Ovary (tissue), 9 donors: Measurements from ENCODE around the gene PPP6R1. TPM values are rescaled to one million over a fixed set of nuclear protein-coding genes. Genes with fewer than 3 reads are reported as not detected.

Source experiments
- DNase-seq, 5 donors: peaks; one replicate each; pipeline ENCODE4 v3.0.0-alpha.2; 2019 to 2020
- H3K27ac ChIP-seq, 2 donors: fragments of 200-600 bp; one replicate each; pipeline versions ENCODE4 v1.5.1 to v1.8.0; 2019 to 2022
- H3K27me3 ChIP-seq: fragments of 200-600 bp; one replicate; pipeline ENCODE4 v1.8.0; 2022
- H3K36me3 ChIP-seq: fragments of 200-600 bp; sonication (generic); one replicate; pipeline ENCODE4 v1.5.1; 2019
- H3K4me1 ChIP-seq: one replicate; pipeline ENCODE4 v1.8.1; 2013; ENCODE audit warnings: mild to moderate bottlenecking, moderate library complexity; ENCODE audit not compliant: insufficient read depth
- H3K4me3 ChIP-seq: fragments of 200-600 bp; sonication (generic); one replicate; pipeline ENCODE4 v1.5.1; 2017
- H3K9me3 ChIP-seq, 2 donors: fragments of 200-600 bp in 1 of 2; sonication (generic) in 1 of 2; one replicate each; pipeline versions ENCODE4 v1.5.1 to v1.8.1; 2013 to 2019; ENCODE audit warnings: mild to moderate bottlenecking in 1 of 2, moderate library complexity in 1 of 2
- EP300 ChIP-seq: sonication (generic); formaldehyde crosslinking; IDR thresholded peaks from one replicate; pipeline ENCODE4 v1.6.1; 2017; ENCODE audit warnings: antibody characterized with exemption
- POLR2A ChIP-seq: fragments of 450-650 bp; IDR thresholded peaks from one replicate; pipeline ENCODE4 v1.6.1; 2017; ENCODE audit warnings: antibody characterized with exemption, mild to moderate bottlenecking, moderate library complexity
- WGBS, 3 donors: extraction: QIAGEN DNeasy Blood & Tissue Kit in 1 of 3; methylation state at CpG; one replicate each; pipeline versions ENCODE4 v1.1.5 to v1.1.7; 2013 to 2017; 5-methylcytosine and 5-hydroxymethylcytosine counted together
- intact Hi-C, 4 donors: fragments of 100-400 bp; cut with DNase I; formaldehyde crosslinking; loops; one replicate each; pipeline versions ENCODE4 v1.11.0 to v1.15.1; 2022 to 2023
- polyA plus RNA-seq, 2 donors: library from polyadenylated mRNA; stranded (reverse); fragments of 200-250 nt in 1 of 2; fragments of 350-450 nt in 1 of 2; fragmentation: Illumina TruSeq in 1 of 2; extraction: RNeasy Lipid Tissue Mini Kit (QIAGEN cat#74804) in 1 of 2; gene quantifications; one replicate each; pipeline ENCODE4 v1.2.3, GENCODE V29; 2013 to 2014
- total RNA-seq, 7 donors: library from RNA; depleted of rRNA in 2 of 7; stranded (reverse); fragments of >200 nt in 2 of 7; fragmentation: NEBNext Ultra II Directional in 3 of 7; extraction: Animal tissue kit (Norgen Biotek cat#: 25700) in 3 of 7; gene quantifications; one replicate each; pipeline versions ENCODE4 v1.1.0 to v1.2.4, GENCODE V29; 2016 to 2023
- TF ChIP-seq, protein P1 (sequence below), 3 donors: fragments of 450-650 bp in 2 of 3; fragments of 200-600 bp in 1 of 3; IDR thresholded peaks; one replicate each; pipeline versions ENCODE4 v1.5.1 to v1.8.0; 2016 to 2022; ENCODE audit warnings: antibody characterized with exemption in 3 of 3, mild to moderate bottlenecking in 1 of 3
- donor health status: DM: no; HTN: no; CAD: no; lungs with moderate emphysema.
- donor health status: DM: no; HTN: no; CAD: no.
- donor health status: Bipolar disorder and iron deficiency.
- donor health status: DM: yes; HTN: yes; CAD: no.
- donor health status: DM: no; HTN: no; CAD: no.
- donor health status: DM: yes; HTN: yes; CAD: no.

The PPP6R1 gene
- total and polyA plus RNA-seq, 9 donors: 14.1 to 52.2 (median 42.9) TPM

DNA sequence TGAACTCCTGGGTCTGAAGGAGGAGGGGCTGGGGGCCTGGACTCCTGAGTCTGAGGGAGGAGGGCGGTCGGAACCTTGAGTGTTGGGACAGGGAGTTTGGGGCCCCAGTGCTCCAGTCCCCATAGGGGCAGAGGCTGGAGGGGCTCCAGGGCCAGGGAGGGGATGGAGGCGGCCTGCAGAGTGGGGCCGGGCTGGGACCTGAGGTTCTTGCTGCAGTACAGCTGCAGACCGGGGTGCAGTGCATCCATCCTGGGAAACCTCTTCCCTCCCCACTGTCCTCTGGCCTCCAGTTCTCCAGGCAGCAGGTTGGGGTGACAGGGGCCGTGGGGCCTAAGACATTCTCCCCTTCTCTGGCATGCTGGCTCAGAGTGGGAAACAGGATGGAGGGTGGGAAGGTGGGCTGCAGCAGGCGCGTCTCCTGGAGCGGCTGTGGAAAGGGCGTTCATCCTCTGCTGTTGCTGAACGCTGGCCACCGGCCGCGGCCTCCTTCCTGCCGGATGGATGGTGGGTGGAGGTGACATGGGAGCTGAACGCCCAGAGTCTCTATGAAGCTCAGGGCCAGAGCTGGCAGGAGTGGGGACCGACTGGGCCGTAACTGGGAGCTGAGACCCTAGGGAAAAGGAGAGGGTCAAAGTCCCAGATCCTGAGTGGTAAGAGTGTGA lies 26.5 kb upstream of the PPP6R1 start:
- no peaks in the 10 kb centered on the region for H3K9me3 ChIP-seq
- no peak for DNase-seq
- peaks cover 2% of the 10 kb centered on the region for H3K4me1 ChIP-seq
- WGBS, 3 donors: 30 to 37% (median 33%) methylated on average over 18 of the region's 18 CpGs
- H3K27me3 ChIP-seq: no peaks in the 10 kb centered on the region
- no peak overlapping the region for H3K27ac ChIP-seq
- intact Hi-C loops: loop anchor here in 3 of 4 donors (5.0 to 10.0 kb wide), 4 partner anchors 89 to 219 kb away; partner anchors contain the start of genes IL11 (in 1 of the 3), RPL28 (in 1 of the 3) and TMEM190 (in 1 of the 3)
- no peaks in the 10 kb centered on the region for H3K36me3 ChIP-seq
- TF ChIP-seq POLR2A: no peak
- TF ChIP-seq EP300: no peak
- TF ChIP-seq, protein P1, sequence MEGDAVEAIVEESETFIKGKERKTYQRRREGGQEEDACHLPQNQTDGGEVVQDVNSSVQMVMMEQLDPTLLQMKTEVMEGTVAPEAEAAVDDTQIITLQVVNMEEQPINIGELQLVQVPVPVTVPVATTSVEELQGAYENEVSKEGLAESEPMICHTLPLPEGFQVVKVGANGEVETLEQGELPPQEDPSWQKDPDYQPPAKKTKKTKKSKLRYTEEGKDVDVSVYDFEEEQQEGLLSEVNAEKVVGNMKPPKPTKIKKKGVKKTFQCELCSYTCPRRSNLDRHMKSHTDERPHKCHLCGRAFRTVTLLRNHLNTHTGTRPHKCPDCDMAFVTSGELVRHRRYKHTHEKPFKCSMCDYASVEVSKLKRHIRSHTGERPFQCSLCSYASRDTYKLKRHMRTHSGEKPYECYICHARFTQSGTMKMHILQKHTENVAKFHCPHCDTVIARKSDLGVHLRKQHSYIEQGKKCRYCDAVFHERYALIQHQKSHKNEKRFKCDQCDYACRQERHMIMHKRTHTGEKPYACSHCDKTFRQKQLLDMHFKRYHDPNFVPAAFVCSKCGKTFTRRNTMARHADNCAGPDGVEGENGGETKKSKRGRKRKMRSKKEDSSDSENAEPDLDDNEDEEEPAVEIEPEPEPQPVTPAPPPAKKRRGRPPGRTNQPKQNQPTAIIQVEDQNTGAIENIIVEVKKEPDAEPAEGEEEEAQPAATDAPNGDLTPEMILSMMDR (IDR thresholded peaks at IDR 0.05): no peak
- H3K4me3 ChIP-seq: no peak overlapping the region

DNA sequence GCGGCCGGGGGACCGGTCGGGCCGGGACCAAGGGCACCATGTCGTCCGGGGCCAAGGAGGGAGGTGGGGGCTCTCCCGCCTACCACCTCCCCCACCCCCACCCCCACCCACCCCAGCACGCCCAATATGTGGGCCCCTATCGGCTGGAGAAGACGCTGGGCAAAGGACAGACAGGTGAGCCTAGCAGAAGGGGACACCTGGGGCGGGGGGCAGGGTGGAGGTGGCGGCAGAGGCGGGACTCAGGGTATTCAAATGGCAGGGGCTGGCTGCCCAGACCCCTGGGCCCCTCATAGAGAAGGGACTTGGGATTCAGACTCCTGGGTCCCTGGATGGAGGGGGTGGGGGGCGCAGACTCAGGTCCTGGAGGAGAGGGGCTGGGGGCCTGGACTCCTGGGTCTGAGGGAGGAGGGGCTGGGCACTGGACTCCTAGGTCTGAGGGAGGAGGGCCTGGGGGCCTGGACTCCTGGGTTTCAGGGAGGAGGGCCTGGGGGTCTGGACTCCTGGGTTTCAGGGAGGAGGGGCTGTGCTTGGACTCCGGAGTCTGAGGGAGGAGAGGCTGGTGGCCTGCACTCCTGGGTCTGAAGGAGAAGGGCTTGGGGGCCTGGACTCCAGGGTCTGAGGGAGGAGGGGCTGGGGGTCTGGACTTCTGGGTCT lies 25.7 kb upstream of the PPP6R1 start:
- intact Hi-C loops: loop anchor here in 3 of 4 donors (5.0 to 10.0 kb wide), 4 partner anchors 90 to 220 kb away; partner anchors contain the start of genes IL11 (in 1 of the 3), RPL28 (in 1 of the 3) and TMEM190 (in 1 of the 3)
- peaks cover 2% of the 10 kb centered on the region for H3K4me1 ChIP-seq
- TF ChIP-seq, protein P1 (IDR thresholded peaks at IDR 0.05): no peak
- TF ChIP-seq POLR2A (no peak), EP300 (no peak)
- no peaks in the 10 kb centered on the region for H3K27me3 ChIP-seq
- peak overlapping the region in 1 of 2 donors; percentile 91 for H3K27ac ChIP-seq
- H3K9me3 ChIP-seq: no peaks in the 10 kb centered on the region
- H3K36me3 ChIP-seq: no peaks in the 10 kb centered on the region
- WGBS, 3 donors: 9 to 19% (median 11%) methylated on average over 5 to 16 of the region's 16 CpGs
- peak overlapping the region; percentile 45 for H3K4me3 ChIP-seq
- no peak for DNase-seq

DNA sequence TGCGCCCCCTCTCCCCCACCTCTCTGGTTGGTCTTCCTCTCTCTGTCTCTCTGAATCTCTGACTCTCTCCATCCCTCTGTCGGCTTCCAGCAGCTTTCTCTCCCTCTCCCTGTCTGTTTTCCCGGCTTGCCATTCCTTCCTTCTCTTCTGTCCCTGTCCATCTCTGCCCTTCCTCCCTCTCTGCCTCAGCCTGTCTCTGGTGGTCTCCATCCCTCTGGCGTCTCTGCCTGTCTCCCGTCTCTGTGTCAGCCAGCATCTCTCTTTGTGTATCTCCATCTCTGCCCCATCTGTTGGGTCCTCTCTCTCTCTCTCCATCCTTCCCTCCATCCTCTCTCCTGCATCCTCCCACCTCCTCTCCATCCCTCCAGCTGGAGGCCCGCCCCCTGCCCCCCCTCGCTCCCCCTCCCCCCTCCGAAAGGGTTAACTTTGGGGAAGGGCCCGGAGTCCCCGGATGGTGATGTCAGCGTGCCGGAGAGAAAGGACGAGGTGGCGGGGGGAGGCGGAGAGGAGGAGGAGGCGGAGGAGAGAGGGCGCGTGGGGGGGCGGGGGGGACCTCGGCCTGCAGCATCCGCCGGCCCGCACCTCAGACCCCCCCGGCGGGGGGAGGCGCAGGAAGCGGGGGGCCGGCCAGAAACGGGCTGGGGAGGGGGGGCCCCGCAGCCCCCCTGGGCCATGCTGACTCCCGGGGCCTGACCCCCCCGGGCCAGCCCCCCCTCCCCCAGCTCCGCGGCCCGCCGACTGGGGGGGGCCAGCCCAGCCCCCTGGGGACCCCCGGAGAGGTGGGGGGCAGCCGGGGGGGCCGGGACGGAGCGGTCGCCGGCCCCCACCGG lies 24.9 kb upstream of the PPP6R1 start, which contains the start of gene BRSK1:
BRSK1 (plus strand) TSS at position 450 of the 830 bp plus-strand sequence. CDS start 446 bp downstream, outside the sequence.
- peaks cover 7% of the 10 kb centered on the region for H3K4me1 ChIP-seq
- 3 to 6% (median 3%) methylated on average over 17 to 39 of the region's 44 CpGs for WGBS, 3 donors

More for the DNA sequence above, 24.9 kb upstream of the PPP6R1 start, which contains the start of gene BRSK1:
- Histone ChIP-seq H3K9me3 (no peaks in the 10 kb centered on the region), H3K36me3 (no peaks in the 10 kb centered on the region), H3K27me3 (no peaks in the 10 kb centered on the region), H3K27ac (peak within 1 kb of the TSS in 1 of 2 donors; percentile 91), H3K4me3 (peak within 1 kb of the TSS; percentile 45)
- TF ChIP-seq, protein P1 (IDR thresholded peaks at IDR 0.05): no peak
- intact Hi-C loops: loop anchor here in 2 of 4 donors (10.0 kb wide), 3 partner anchors 91 to 221 kb away; partner anchors contain the start of genes IL11 (in 1 of the 2) and TMEM190 (in 1 of the 2)
- peak in 3 of 5 donors; percentile 62 to 71 (median 67) for DNase-seq
